SK-N-SH (cell line): ENCODE data around the gene BRI3.

ENCODE experiments used
- EZH2phosphoT487 ChIP-seq: fragments of 200-600 bp; sonication (generic); IDR thresholded peaks from 2 replicates; pipeline ENCODE4 v1.6.1; 2017; ENCODE audit warnings: low read depth, mixed run types, mild to moderate bottlenecking, antibody characterized with exemption, moderate library complexity, borderline replicate concordance
- FOXM1 ChIP-seq: IDR thresholded peaks from 2 replicates; pipeline ENCODE4 v1.4.0; 2012; ENCODE audit warnings: low read depth, mild to moderate bottlenecking
- POLR2AphosphoS5 ChIP-seq: IDR thresholded peaks from 2 replicates; pipeline ENCODE4 v1.6.1; 2012; ENCODE audit warnings: low read depth, low read length
- RFX5 ChIP-seq: IDR thresholded peaks from 2 replicates; pipeline ENCODE4 v1.6.1; 2012; ENCODE audit warnings: mild to moderate bottlenecking, improper control_type of control experiment, low read length
- TF ChIP-seq, protein P1 (sequence below): IDR thresholded peaks from 2 replicates; pipeline ENCODE4 v1.4.0; 2012; ENCODE audit warnings: low read depth
- TF ChIP-seq, protein P2 (sequence below): IDR thresholded peaks from 2 replicates; pipeline ENCODE4 v1.4.0; 2012; ENCODE audit warnings: low read depth, borderline replicate concordance
- TF ChIP-seq, protein P3 (sequence below): fragments of 200-600 bp; sonication (generic); IDR thresholded peaks from 2 replicates; pipeline ENCODE4 v1.6.1; 2017; ENCODE audit warnings: antibody characterized with exemption, mild to moderate bottlenecking, moderate library complexity

DNA sequence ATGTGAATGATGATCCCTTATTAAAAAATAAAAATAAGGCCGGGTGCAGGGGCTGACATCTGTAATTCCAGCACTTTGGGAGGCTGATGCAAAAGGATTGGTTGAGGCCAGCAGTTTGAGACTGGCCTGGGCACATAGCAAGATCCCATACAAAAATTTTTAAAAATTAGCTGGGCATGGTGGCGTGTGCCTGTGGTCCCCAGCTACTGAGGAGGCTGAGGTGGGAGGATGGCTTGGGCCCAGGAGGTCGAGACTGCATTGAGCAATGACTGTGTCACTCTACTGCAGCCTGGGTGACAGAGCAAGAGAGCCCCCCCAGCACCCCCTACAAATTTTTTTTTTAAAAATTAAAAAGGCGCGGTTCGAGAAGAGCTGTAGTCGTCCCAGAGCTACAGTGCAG is 1.2 kb upstream of the BRI3 start:
- TF ChIP-seq EZH2phosphoT487 = no peak
- TF ChIP-seq FOXM1 = no peak
- TF ChIP-seq, protein P1, sequence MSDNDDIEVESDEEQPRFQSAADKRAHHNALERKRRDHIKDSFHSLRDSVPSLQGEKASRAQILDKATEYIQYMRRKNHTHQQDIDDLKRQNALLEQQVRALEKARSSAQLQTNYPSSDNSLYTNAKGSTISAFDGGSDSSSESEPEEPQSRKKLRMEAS = no peak
- TF ChIP-seq, protein P2, sequence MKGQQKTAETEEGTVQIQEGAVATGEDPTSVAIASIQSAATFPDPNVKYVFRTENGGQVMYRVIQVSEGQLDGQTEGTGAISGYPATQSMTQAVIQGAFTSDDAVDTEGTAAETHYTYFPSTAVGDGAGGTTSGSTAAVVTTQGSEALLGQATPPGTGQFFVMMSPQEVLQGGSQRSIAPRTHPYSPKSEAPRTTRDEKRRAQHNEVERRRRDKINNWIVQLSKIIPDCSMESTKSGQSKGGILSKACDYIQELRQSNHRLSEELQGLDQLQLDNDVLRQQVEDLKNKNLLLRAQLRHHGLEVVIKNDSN = no peak
- TF ChIP-seq RFX5 = no peak
- TF ChIP-seq, protein P3, sequence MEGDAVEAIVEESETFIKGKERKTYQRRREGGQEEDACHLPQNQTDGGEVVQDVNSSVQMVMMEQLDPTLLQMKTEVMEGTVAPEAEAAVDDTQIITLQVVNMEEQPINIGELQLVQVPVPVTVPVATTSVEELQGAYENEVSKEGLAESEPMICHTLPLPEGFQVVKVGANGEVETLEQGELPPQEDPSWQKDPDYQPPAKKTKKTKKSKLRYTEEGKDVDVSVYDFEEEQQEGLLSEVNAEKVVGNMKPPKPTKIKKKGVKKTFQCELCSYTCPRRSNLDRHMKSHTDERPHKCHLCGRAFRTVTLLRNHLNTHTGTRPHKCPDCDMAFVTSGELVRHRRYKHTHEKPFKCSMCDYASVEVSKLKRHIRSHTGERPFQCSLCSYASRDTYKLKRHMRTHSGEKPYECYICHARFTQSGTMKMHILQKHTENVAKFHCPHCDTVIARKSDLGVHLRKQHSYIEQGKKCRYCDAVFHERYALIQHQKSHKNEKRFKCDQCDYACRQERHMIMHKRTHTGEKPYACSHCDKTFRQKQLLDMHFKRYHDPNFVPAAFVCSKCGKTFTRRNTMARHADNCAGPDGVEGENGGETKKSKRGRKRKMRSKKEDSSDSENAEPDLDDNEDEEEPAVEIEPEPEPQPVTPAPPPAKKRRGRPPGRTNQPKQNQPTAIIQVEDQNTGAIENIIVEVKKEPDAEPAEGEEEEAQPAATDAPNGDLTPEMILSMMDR = no peak
- no peak for TF ChIP-seq POLR2AphosphoS5
